CD14-positive monocyte (primary cell): Measurements from ENCODE around the gene ATM. TPM values are rescaled to one million over a fixed set of nuclear protein-coding genes. Genes with fewer than 3 reads are reported as not detected.

ENCODE experiments used
- DNase-seq, 3 donors: peaks; one replicate each; pipeline ENCODE4 v3.0.0-alpha.2; 2011 to 2022
- H2AFZ ChIP-seq: 2 replicates; pipeline ENCODE4 v1.6.0; 2012; ENCODE audit warnings: mild to moderate bottlenecking, low read depth, low read length, inconsistent platforms; ENCODE audit not compliant: insufficient read depth, poor library complexity, severe bottlenecking
- H3K27ac ChIP-seq, 2 donors: 1 replicate in 1 of 2; 2 replicates in 1 of 2; pipeline ENCODE4 v1.5.1; 2012 to 2013; ENCODE audit warnings: low read length in 2 of 2, control low read depth in 1 of 2, inconsistent platforms in 1 of 2, low read depth in 1 of 2, mild to moderate bottlenecking in 1 of 2
- H3K27me3 ChIP-seq, 2 donors: one replicate each; pipeline versions ENCODE4 v1.6.0 to v1.6.1; 2011 to 2013; ENCODE audit warnings: low read length in 2 of 2; ENCODE audit not compliant: control insufficient read depth in 2 of 2, insufficient read depth in 2 of 2
- H3K36me3 ChIP-seq, 2 donors: replicated peaks in 1 of 2; 1 replicate in 1 of 2; 2 replicates in 1 of 2; pipeline versions ENCODE4 v1.5.1 to v1.6.1; 2012 to 2013; ENCODE audit warnings: low read length in 2 of 2, control low read depth in 1 of 2, inconsistent platforms in 1 of 2, mild to moderate bottlenecking in 1 of 2; ENCODE audit not compliant: insufficient read depth in 2 of 2, control insufficient read depth in 1 of 2
- H3K4me1 ChIP-seq, 2 donors: 1 replicate in 1 of 2; 2 replicates in 1 of 2; pipeline versions ENCODE4 v1.5.1 to v1.6.1; 2012 to 2013; ENCODE audit warnings: low read length in 2 of 2, control low read depth in 1 of 2, inconsistent platforms in 1 of 2, mild to moderate bottlenecking in 1 of 2, moderate library complexity in 1 of 2; ENCODE audit not compliant: insufficient read depth in 2 of 2, control insufficient read depth in 1 of 2
- H3K4me2 ChIP-seq: replicated peaks from 2 replicates; pipeline ENCODE3; 2012; ENCODE audit warnings: low read length, moderate library complexity, mild to moderate bottlenecking; ENCODE audit not compliant: poor library complexity, severe bottlenecking; ENCODE audit errors: extremely low read depth
- H3K4me3 ChIP-seq, 3 experiments: fragments of 200-600 bp in 1 of 3; sonication (generic) in 1 of 3; replicated peaks in 1 of 3; 1 replicate in 2 of 3; 2 replicates in 1 of 3; pipeline ENCODE4 v1.5.1; 2011 to 2013; ENCODE audit warnings: low read length in 3 of 3, mild to moderate bottlenecking in 3 of 3, control low read depth in 2 of 3, low read depth in 2 of 3, inconsistent platforms in 1 of 3, moderate library complexity in 1 of 3
- H3K79me2 ChIP-seq: 2 replicates; pipeline ENCODE4 v1.6.0; 2012; ENCODE audit warnings: mild to moderate bottlenecking, control low read depth, inconsistent platforms, low read length, moderate library complexity; ENCODE audit not compliant: insufficient read depth
- H3K9ac ChIP-seq: 2 replicates; pipeline ENCODE4 v1.6.0; 2017; ENCODE audit warnings: low read length, mild to moderate bottlenecking; ENCODE audit not compliant: insufficient read depth, poor library complexity, severe bottlenecking
- H3K9me3 ChIP-seq, 2 donors: replicated peaks in 1 of 2; 1 replicate in 1 of 2; 2 replicates in 1 of 2; pipeline versions ENCODE4 v1.5.1 to v1.6.1; 2012 to 2013; ENCODE audit warnings: low read length in 2 of 2, control low read depth in 1 of 2; ENCODE audit not compliant: control insufficient read depth in 1 of 2, insufficient read depth in 1 of 2
- H4K20me1 ChIP-seq: 2 replicates; pipeline ENCODE4 v1.6.0; 2012; ENCODE audit warnings: mild to moderate bottlenecking, low read length, control low read depth, moderate library complexity; ENCODE audit not compliant: insufficient read depth
- H3K27ac Mint-ChIP-seq, 7 donors: one replicate each; pipeline ENCODE4 v1.8.0; 2020; ENCODE audit warnings: mild to moderate bottlenecking in 7 of 7, mixed read lengths in 7 of 7, moderate library complexity in 6 of 7, inconsistent platforms in 2 of 7
- H3K27me3 Mint-ChIP-seq, 3 donors: one replicate each; pipeline ENCODE4 v1.8.0; 2021 to 2022; ENCODE audit warnings: low read depth in 3 of 3, mild to moderate bottlenecking in 3 of 3, mixed read lengths in 3 of 3, moderate library complexity in 3 of 3, inconsistent platforms in 1 of 3
- H3K36me3 Mint-ChIP-seq, 2 donors: one replicate each; pipeline ENCODE4 v1.8.0; 2020; ENCODE audit warnings: mixed read lengths in 2 of 2, inconsistent platforms in 1 of 2, mild to moderate bottlenecking in 1 of 2
- H3K4me1 Mint-ChIP-seq: one replicate; pipeline ENCODE4 v1.8.0; 2020; ENCODE audit warnings: mild to moderate bottlenecking, mixed read lengths
- H3K4me3 Mint-ChIP-seq, 2 donors: one replicate each; pipeline ENCODE4 v1.8.0; 2020; ENCODE audit warnings: mild to moderate bottlenecking in 2 of 2, mixed read lengths in 2 of 2, moderate library complexity in 1 of 2
- H3K9me3 Mint-ChIP-seq, 7 donors: one replicate each; pipeline ENCODE4 v1.8.0; 2020 to 2022; ENCODE audit warnings: mixed read lengths in 7 of 7, mild to moderate bottlenecking in 6 of 7, moderate library complexity in 6 of 7, inconsistent platforms in 2 of 7
- WGBS: methylation state at CpG from one replicate; pipeline ENCODE4 v1.1.5; 2013; ENCODE audit warnings: missing lambda C conversion rate; ENCODE audit not compliant: insufficient coverage; 5-methylcytosine and 5-hydroxymethylcytosine counted together
- intact Hi-C, 2 donors: fragments of 100-400 bp; cut with micrococcal nuclease; formaldehyde crosslinking; loops; one replicate each; pipeline versions ENCODE4 v1.15.0 to v1.15.1; 2023
- polyA plus RNA-seq, 3 donors: library from polyadenylated mRNA; depleted of rRNA in 1 of 3; unstranded in 2 of 3; stranded (reverse) in 1 of 3; fragments of 300-500 nt in 2 of 3; fragments of >200 nt in 1 of 3; fragmentation: Illumina TruSeq in 2 of 3; gene quantifications; 1 replicate in 2 of 3; 2 replicates in 1 of 3; pipeline ENCODE4 v1.2.3, GENCODE V29; 2012 to 2021
- TF ChIP-seq, protein P1 (sequence below): fragments of 200-600 bp; IDR thresholded peaks from one replicate; pipeline ENCODE4 v1.8.0; 2022; ENCODE audit warnings: antibody characterized with exemption, mild to moderate bottlenecking

ATM gene
- polyA plus RNA-seq, 3 donors = 13.2 to 56.7 (median 21.4) TPM

- TF ChIP-seq, protein P1, sequence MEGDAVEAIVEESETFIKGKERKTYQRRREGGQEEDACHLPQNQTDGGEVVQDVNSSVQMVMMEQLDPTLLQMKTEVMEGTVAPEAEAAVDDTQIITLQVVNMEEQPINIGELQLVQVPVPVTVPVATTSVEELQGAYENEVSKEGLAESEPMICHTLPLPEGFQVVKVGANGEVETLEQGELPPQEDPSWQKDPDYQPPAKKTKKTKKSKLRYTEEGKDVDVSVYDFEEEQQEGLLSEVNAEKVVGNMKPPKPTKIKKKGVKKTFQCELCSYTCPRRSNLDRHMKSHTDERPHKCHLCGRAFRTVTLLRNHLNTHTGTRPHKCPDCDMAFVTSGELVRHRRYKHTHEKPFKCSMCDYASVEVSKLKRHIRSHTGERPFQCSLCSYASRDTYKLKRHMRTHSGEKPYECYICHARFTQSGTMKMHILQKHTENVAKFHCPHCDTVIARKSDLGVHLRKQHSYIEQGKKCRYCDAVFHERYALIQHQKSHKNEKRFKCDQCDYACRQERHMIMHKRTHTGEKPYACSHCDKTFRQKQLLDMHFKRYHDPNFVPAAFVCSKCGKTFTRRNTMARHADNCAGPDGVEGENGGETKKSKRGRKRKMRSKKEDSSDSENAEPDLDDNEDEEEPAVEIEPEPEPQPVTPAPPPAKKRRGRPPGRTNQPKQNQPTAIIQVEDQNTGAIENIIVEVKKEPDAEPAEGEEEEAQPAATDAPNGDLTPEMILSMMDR = no peak
Measured at GRCh38 chr11:108319541-108320145, 96.8 kb downstream of the ATM start.

DNA sequence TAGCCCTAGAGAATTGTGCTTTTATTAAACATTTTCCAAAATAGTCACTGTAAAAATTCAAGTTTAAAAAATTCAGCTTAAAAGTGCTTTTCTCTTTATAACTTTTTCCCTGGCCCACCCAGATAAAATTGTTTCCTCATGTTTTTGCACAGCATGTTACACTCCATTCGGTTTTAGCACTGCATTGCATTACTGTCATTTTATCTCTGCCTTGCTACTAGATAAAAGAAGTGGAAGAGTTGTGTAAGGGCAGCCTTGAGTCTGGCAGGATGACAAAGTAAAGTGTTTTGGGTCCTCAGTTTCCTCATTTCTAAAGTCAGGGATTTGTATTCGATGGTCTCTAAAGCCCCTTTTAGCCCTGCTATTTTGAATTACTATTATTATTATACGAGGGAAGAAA, 99.8 kb downstream of the ATM start:
- Mint-ChIP-seq H3K36me3 (peaks cover 62 to 80% of the 10 kb centered on the region in 2 donors), H3K4me1 (peaks cover 5% of the 10 kb centered on the region), H3K4me3 (no peak overlapping the region), H3K27me3 (peaks cover 0 to 1% (median 1%) of the 10 kb centered on the region in 3 donors), H3K9me3 (no peaks in the 10 kb centered on the region), H3K27ac (no peak overlapping the region)
- Histone ChIP-seq H3K9ac (no peak overlapping the region), H3K79me2 (no peaks in the 10 kb centered on the region), H3K36me3 (peaks cover 84 to 96% of the 10 kb centered on the region in 2 donors), H3K4me3 (no peak overlapping the region), H3K9me3 (no peaks in the 10 kb centered on the region), H4K20me1 (no peaks in the 10 kb centered on the region), H2AFZ (no peak overlapping the region), H3K4me1 (no peaks in the 10 kb centered on the region), H3K27me3 (no peaks in the 10 kb centered on the region), H3K4me2 (no peak overlapping the region), H3K27ac (no peak overlapping the region)
- WGBS = no CpG with 5 or more reads among the region's 3 CpGs
- intact Hi-C loops = no loop called here
- TF ChIP-seq, protein P1 = no peak
- DNase-seq = no peak

More at GRCh38 chr11:108319541-108320145, 96.8 kb downstream of the ATM start:
- no peak overlapping the region for H2AFZ ChIP-seq
- H3K36me3 ChIP-seq = peaks cover 84 to 94% of the 10 kb centered on the region in 2 donors
- no peak overlapping the region for H3K9ac ChIP-seq
- H4K20me1 ChIP-seq = no peaks in the 10 kb centered on the region
- H3K4me1 ChIP-seq = no peaks in the 10 kb centered on the region
- H3K79me2 ChIP-seq = no peaks in the 10 kb centered on the region
- Mint-ChIP-seq H3K36me3 (peaks cover 68 to 81% of the 10 kb centered on the region in 2 donors), H3K27ac (no peak overlapping the region), H3K4me3 (no peak overlapping the region), H3K9me3 (no peaks in the 10 kb centered on the region), H3K27me3 (peaks cover 0 to 1% (median 1%) of the 10 kb centered on the region in 3 donors), H3K4me1 (peaks cover 4% of the 10 kb centered on the region)
- H3K9me3 ChIP-seq = no peaks in the 10 kb centered on the region
- no peak overlapping the region for H3K27ac ChIP-seq
- H3K4me2 ChIP-seq = no peak overlapping the region
- DNase-seq = no peak
- H3K4me3 ChIP-seq = no peak overlapping the region
- no peaks in the 10 kb centered on the region for H3K27me3 ChIP-seq
- intact Hi-C loops = no loop called here
